ENCODE measurements around the gene FXYD4. TPM values are rescaled to one million over a fixed set of nuclear protein-coding genes. Genes with fewer than 3 reads are reported as not detected.

FXYD4 gene
- total RNA-seq, 3 donors from 2014 or later (not counting 1 experiment from before 2014, with no cell fraction given) = not detected

- no peaks in the 10 kb centered on the region for H3K9me3 ChIP-seq (ENCODE audit: control insufficient read depth, insufficient read depth, low read length)
- Mint-ChIP-seq H3K27ac (no peak overlapping the region), H3K9me3 (no peaks in the 10 kb centered on the region), H3K4me3 (no peak overlapping the region), H3K36me3 (no peaks in the 10 kb centered on the region), H3K27me3 (ENCODE audit: low read depth in 2 of 2) (no peaks in the 10 kb centered on the region), H3K4me1 (peaks cover 0 to 15% of the 10 kb centered on the region in 2 donors)
- H3K27me3 ChIP-seq (ENCODE audit: control insufficient read depth, insufficient read depth, low read length) = no peaks in the 10 kb centered on the region
- H3K36me3 ChIP-seq (ENCODE audit: control insufficient read depth, insufficient read depth, low read length) = no peaks in the 10 kb centered on the region
- no peak for ATAC-seq
- 88% methylated on average over 13 of the region's 13 CpGs for WGBS (ENCODE audit: insufficient coverage)
- no peak overlapping the region for H3K27ac ChIP-seq (ENCODE audit: low read length)
- peaks cover 8% of the 10 kb centered on the region for H3K4me1 ChIP-seq (ENCODE audit: control insufficient read depth, insufficient read depth, low read length)
- intact Hi-C loops (cut with micrococcal nuclease) = no loop called here
- H3K4me3 ChIP-seq (ENCODE audit: low read length) = no peak overlapping the region
- DNase-seq = no peak
- TF ChIP-seq, protein P1, sequence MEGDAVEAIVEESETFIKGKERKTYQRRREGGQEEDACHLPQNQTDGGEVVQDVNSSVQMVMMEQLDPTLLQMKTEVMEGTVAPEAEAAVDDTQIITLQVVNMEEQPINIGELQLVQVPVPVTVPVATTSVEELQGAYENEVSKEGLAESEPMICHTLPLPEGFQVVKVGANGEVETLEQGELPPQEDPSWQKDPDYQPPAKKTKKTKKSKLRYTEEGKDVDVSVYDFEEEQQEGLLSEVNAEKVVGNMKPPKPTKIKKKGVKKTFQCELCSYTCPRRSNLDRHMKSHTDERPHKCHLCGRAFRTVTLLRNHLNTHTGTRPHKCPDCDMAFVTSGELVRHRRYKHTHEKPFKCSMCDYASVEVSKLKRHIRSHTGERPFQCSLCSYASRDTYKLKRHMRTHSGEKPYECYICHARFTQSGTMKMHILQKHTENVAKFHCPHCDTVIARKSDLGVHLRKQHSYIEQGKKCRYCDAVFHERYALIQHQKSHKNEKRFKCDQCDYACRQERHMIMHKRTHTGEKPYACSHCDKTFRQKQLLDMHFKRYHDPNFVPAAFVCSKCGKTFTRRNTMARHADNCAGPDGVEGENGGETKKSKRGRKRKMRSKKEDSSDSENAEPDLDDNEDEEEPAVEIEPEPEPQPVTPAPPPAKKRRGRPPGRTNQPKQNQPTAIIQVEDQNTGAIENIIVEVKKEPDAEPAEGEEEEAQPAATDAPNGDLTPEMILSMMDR (IDR thresholded peaks at IDR 0.05) = no peak
Observed at GRCh38 chr10:43377424-43377883, 6.0 kb downstream of the FXYD4 start.

- H3K36me3 Mint-ChIP-seq = no peaks in the 10 kb centered on the region
- no peak for ATAC-seq
- H3K4me3 Mint-ChIP-seq = no peak overlapping the region
- intact Hi-C loops (cut with micrococcal nuclease) = no loop called here
- TF ChIP-seq, protein P1 (IDR thresholded peaks at IDR 0.05) = no peak
- no peaks in the 10 kb centered on the region for H3K9me3 Mint-ChIP-seq
- 95% methylated on average over 5 of the region's 5 CpGs for WGBS (ENCODE audit: insufficient coverage)
- Histone ChIP-seq H3K4me3 (ENCODE audit: low read length) (no peak overlapping the region), H3K9me3 (ENCODE audit: control insufficient read depth, insufficient read depth, low read length) (no peaks in the 10 kb centered on the region), H3K27ac (ENCODE audit: low read length) (no peak overlapping the region), H3K36me3 (ENCODE audit: control insufficient read depth, insufficient read depth, low read length) (peaks cover 12% of the 10 kb centered on the region), H3K27me3 (ENCODE audit: control insufficient read depth, insufficient read depth, low read length) (no peaks in the 10 kb centered on the region), H3K4me1 (ENCODE audit: control insufficient read depth, insufficient read depth, low read length) (no peaks in the 10 kb centered on the region)
- peak overlapping the region; percentile 24 to 31 for H3K27ac Mint-ChIP-seq
- DNase-seq = no peak
- no peaks in the 10 kb centered on the region for H3K4me1 Mint-ChIP-seq
- no peaks in the 10 kb centered on the region for H3K27me3 Mint-ChIP-seq (ENCODE audit: low read depth in 2 of 2)
Observed at GRCh38 chr10:43380610-43381222, 9.3 kb downstream of the FXYD4 start.

GRCh38 chr10:43383204-43383971 lies 12.0 kb downstream of the FXYD4 start:
- no peaks in the 10 kb centered on the region for H3K9me3 Mint-ChIP-seq
- WGBS (ENCODE audit: insufficient coverage) = 88% methylated on average over 13 of the region's 14 CpGs
- intact Hi-C loops (cut with micrococcal nuclease) = no loop called here
- no peak for DNase-seq
- Histone ChIP-seq H3K27ac (ENCODE audit: low read length) (no peak overlapping the region), H3K4me3 (ENCODE audit: low read length) (no peak overlapping the region), H3K36me3 (ENCODE audit: control insufficient read depth, insufficient read depth, low read length) (peaks cover 38% of the 10 kb centered on the region), H3K9me3 (ENCODE audit: control insufficient read depth, insufficient read depth, low read length) (no peaks in the 10 kb centered on the region), H3K4me1 (ENCODE audit: control insufficient read depth, insufficient read depth, low read length) (peaks cover 9% of the 10 kb centered on the region), H3K27me3 (ENCODE audit: control insufficient read depth, insufficient read depth, low read length) (no peaks in the 10 kb centered on the region)
- H3K27me3 Mint-ChIP-seq (ENCODE audit: low read depth in 2 of 2) = no peaks in the 10 kb centered on the region
- H3K36me3 Mint-ChIP-seq = peaks cover 19% of the 10 kb centered on the region
- peak overlapping the region; percentile 56 to 69 for H3K27ac Mint-ChIP-seq
- H3K4me3 Mint-ChIP-seq = no peak overlapping the region
- no peak for ATAC-seq
- H3K4me1 Mint-ChIP-seq = peaks cover 20 to 21% of the 10 kb centered on the region in 2 donors
- TF ChIP-seq, protein P1 (IDR thresholded peaks at IDR 0.05) = no peak

Measured in natural killer cell (primary cell).